HL-60 (cell line): Measurements from ENCODE around the gene OR6Y1.

Source experiments
- DNase-seq, 2 experiments: peaks; one replicate each; pipeline ENCODE4 v3.0.0-alpha.2; 2010 to 2020; ENCODE audit warnings: low read depth in 1 of 2, low spot score in 1 of 2
- H3K27ac ChIP-seq: fragments of 250-450 bp; sonication (Bioruptor Pico); replicated peaks from 2 replicates; pipeline ENCODE4 v1.5.1; 2020; ENCODE audit warnings: mild to moderate bottlenecking, moderate library complexity
- H3K27me3 ChIP-seq: fragments of 250-450 bp; sonication (Bioruptor Pico); 2 replicates; pipeline ENCODE4 v1.5.1; 2021; ENCODE audit warnings: mild to moderate bottlenecking, moderate library complexity; ENCODE audit not compliant: insufficient read depth, poor library complexity, severe bottlenecking
- H3K4me3 ChIP-seq: replicated peaks from 2 replicates; pipeline ENCODE4 v1.5.1; 2011; ENCODE audit warnings: mild to moderate bottlenecking, control low read depth, low read length; ENCODE audit not compliant: insufficient read depth
- GABPA ChIP-seq: IDR thresholded peaks from 2 replicates; pipeline ENCODE4 v1.6.1; 2012; ENCODE audit warnings: low read depth
- POLR2AphosphoS5 ChIP-seq: IDR thresholded peaks from 2 replicates; pipeline ENCODE4 v1.6.1; 2012; ENCODE audit warnings: low read depth
- SPI1 ChIP-seq: IDR thresholded peaks from 2 replicates; pipeline ENCODE4 v1.6.1; 2012; ENCODE audit warnings: low read depth, mild to moderate bottlenecking, borderline replicate concordance
- TF ChIP-seq, protein P1 (sequence below): IDR thresholded peaks from 2 replicates; pipeline ENCODE4 v1.6.1; 2012; ENCODE audit warnings: low read depth; ENCODE audit not compliant: insufficient replicate concordance
- TF ChIP-seq, protein P2 (sequence below): IDR thresholded peaks from one replicate; pipeline ENCODE4 v1.5.1; 2011; ENCODE audit warnings: low read length, control low read depth, inconsistent platforms; ENCODE audit not compliant: insufficient read depth

Gene OR6Y1

DNA sequence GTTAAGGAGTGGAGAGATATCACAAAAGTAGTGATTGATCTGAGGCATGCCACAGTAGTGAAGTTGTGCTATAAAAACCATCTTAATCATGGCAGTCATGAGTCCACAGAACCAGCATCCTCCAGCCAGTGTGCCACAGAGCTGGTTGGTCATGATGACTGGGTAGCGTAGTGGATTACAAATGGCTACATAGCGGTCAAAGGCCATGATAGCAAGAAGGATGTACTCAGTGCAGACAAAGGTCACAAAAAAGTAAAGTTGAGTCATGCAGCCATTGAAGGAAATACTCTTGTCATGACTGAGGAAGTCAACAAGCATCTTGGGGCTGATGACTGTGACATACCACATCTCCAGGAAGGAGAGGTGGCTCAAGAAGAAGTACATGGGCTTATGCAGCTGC is 6.7 kb downstream of the OR6Y1 start:
- no peak for DNase-seq
- TF ChIP-seq POLR2AphosphoS5 (no peak), SPI1 (no peak), GABPA (no peak)
- TF ChIP-seq, protein P1, sequence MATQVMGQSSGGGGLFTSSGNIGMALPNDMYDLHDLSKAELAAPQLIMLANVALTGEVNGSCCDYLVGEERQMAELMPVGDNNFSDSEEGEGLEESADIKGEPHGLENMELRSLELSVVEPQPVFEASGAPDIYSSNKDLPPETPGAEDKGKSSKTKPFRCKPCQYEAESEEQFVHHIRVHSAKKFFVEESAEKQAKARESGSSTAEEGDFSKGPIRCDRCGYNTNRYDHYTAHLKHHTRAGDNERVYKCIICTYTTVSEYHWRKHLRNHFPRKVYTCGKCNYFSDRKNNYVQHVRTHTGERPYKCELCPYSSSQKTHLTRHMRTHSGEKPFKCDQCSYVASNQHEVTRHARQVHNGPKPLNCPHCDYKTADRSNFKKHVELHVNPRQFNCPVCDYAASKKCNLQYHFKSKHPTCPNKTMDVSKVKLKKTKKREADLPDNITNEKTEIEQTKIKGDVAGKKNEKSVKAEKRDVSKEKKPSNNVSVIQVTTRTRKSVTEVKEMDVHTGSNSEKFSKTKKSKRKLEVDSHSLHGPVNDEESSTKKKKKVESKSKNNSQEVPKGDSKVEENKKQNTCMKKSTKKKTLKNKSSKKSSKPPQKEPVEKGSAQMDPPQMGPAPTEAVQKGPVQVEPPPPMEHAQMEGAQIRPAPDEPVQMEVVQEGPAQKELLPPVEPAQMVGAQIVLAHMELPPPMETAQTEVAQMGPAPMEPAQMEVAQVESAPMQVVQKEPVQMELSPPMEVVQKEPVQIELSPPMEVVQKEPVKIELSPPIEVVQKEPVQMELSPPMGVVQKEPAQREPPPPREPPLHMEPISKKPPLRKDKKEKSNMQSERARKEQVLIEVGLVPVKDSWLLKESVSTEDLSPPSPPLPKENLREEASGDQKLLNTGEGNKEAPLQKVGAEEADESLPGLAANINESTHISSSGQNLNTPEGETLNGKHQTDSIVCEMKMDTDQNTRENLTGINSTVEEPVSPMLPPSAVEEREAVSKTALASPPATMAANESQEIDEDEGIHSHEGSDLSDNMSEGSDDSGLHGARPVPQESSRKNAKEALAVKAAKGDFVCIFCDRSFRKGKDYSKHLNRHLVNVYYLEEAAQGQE = no peak
- TF ChIP-seq, protein P2, sequence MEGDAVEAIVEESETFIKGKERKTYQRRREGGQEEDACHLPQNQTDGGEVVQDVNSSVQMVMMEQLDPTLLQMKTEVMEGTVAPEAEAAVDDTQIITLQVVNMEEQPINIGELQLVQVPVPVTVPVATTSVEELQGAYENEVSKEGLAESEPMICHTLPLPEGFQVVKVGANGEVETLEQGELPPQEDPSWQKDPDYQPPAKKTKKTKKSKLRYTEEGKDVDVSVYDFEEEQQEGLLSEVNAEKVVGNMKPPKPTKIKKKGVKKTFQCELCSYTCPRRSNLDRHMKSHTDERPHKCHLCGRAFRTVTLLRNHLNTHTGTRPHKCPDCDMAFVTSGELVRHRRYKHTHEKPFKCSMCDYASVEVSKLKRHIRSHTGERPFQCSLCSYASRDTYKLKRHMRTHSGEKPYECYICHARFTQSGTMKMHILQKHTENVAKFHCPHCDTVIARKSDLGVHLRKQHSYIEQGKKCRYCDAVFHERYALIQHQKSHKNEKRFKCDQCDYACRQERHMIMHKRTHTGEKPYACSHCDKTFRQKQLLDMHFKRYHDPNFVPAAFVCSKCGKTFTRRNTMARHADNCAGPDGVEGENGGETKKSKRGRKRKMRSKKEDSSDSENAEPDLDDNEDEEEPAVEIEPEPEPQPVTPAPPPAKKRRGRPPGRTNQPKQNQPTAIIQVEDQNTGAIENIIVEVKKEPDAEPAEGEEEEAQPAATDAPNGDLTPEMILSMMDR = no peak
- H3K4me3 ChIP-seq = no peak overlapping the region
- H3K27me3 ChIP-seq = no peaks in the 10 kb centered on the region
- H3K27ac ChIP-seq = no peak overlapping the region

DNA sequence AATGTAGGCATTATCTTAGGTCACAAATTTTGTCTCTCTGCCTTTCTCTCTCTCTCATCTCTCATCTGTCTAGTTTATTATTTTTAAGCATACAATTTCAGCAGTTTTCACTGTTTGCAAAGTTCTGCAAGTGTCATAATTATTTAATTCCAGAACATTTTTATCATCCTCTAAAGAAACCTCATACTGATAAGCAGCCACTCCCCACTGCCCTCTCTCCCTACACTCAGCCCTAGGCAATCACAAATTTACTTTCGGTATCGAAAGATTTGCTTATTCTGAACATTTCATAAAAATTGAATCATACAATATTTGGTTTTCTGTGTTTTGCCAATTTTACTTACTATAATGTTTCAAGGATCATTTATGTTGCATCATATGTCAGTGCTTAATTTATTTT is 16.6 kb downstream of the OR6Y1 start:
- TF ChIP-seq GABPA (no peak), POLR2AphosphoS5 (no peak), SPI1 (no peak)
- TF ChIP-seq, protein P1 = no peak
- TF ChIP-seq, protein P2 = no peak
- Histone ChIP-seq H3K27me3 (no peaks in the 10 kb centered on the region), H3K27ac (no peak overlapping the region), H3K4me3 (no peak overlapping the region)
- no peak for DNase-seq

DNA sequence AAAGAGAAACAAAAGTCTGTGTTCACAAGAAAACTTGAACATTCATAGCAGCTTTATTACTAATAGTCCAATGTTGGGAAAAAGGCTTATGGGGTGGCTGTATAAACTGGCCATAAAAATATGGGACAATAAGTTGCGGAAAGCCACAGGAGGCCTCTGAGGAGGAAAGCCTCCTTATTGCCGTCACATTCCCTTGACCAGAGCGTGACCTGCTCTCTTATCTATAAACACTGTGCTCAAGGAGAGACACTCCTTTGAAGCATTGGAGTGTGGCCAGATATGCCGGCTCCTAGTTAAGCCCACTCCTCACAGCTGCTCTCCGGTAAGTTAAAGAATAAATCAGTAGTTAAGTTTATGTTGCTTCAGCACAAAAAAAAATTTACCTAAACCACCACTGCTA is 19.7 kb downstream of the OR6Y1 start:
- no peaks in the 10 kb centered on the region for H3K27me3 ChIP-seq
- H3K27ac ChIP-seq = no peak overlapping the region
- no peak for DNase-seq
- no peak overlapping the region for H3K4me3 ChIP-seq
- TF ChIP-seq, protein P1 = no peak
- no peak for TF ChIP-seq POLR2AphosphoS5
